ENCODE measurements around the gene PINLYP. TPM values are rescaled to one million over a fixed set of nuclear protein-coding genes. Genes with fewer than 3 reads are reported as not detected.
A peak's percentile ranks its signal among the peaks of the same experiment; 100 is the strongest.

Gene PINLYP
- total RNA-seq, 1 experiment from 2014 or later, result 11.9 TPM

GRCh38 chr19:43525836-43526771 lies 49.5 kb upstream of the PINLYP start:
- H2BK12ac ChIP-seq (ENCODE audit: insufficient read length, low read depth, low read length), result no peak overlapping the region
- DNase-seq, result peak; percentile 40

More at GRCh38 chr19:43525836-43526771, 49.5 kb upstream of the PINLYP start:
- Histone ChIP-seq H4K8ac (replicated peaks; ENCODE audit: insufficient read length, low read depth, low read length) (no peak overlapping the region), H3K79me1 (ENCODE audit: insufficient read depth, low read depth, low read length, poor library complexity, severe bottlenecking) (no peaks in the 10 kb centered on the region), H2AFZ (ENCODE audit: low read length) (no peak overlapping the region), H4K5ac (ENCODE audit: insufficient read length, low read depth, low read length) (no peak overlapping the region), H4K20me1 (ENCODE audit: control insufficient read depth, insufficient read depth, insufficient read length) (peaks cover 4% of the 10 kb centered on the region), H2BK15ac (ENCODE audit: low read depth, low read length) (no peak overlapping the region), H3K23ac (ENCODE audit: insufficient read length, low read depth, low read length) (no peak overlapping the region), H3K18ac (ENCODE audit: insufficient read length, low read depth, low read length) (no peak overlapping the region), H3K27ac (ENCODE audit: insufficient read length, low read depth, low read length) (no peak overlapping the region), H3K4me2 (ENCODE audit: insufficient read depth, insufficient read length, low read length) (peak overlapping the region; percentile 86), H3K27me3 (ENCODE audit: insufficient read depth, low read length) (peaks cover 3% of the 10 kb centered on the region; the same call in 1 of the 2 replicates), H3K14ac (ENCODE audit: insufficient read depth, low read length) (no peak overlapping the region), H3K4ac (ENCODE audit: low read depth, low read length) (no peak overlapping the region), H2BK20ac (ENCODE audit: low read depth, low read length, poor library complexity, severe bottlenecking) (no peak overlapping the region), H2AK5ac (ENCODE audit: insufficient read length, low read length) (no peak overlapping the region), H3K23me2 (ENCODE audit: insufficient read length, low read depth, low read length, poor library complexity, severe bottlenecking) (peaks cover 22% of the 10 kb centered on the region), H3K4me1 (ENCODE audit: insufficient read depth, low read length) (no peaks in the 10 kb centered on the region), H3K79me2 (ENCODE audit: insufficient read depth, low read length) (no peaks in the 10 kb centered on the region), H4K91ac (ENCODE audit: insufficient read length, low read depth, low read length) (no peak overlapping the region), H2BK120ac (ENCODE audit: low read depth, low read length, poor library complexity, severe bottlenecking) (no peak overlapping the region), H2BK5ac (ENCODE audit: insufficient read length, low read length) (no peak overlapping the region), H3K9ac (ENCODE audit: extremely low read depth, insufficient read length, low read length) (no peak overlapping the region), H3K56ac (ENCODE audit: insufficient read length, low read depth, low read length) (no peak overlapping the region), H3K9me3 (ENCODE audit: control insufficient read depth, low read depth, low read length) (no peaks in the 10 kb centered on the region), H3T11ph (ENCODE audit: low read length) (no peak overlapping the region)
- no CpG with 5 or more reads among the region's 26 CpGs for whole genome bisulfite sequencing (ENCODE audit: extremely low coverage, insufficient read length, low lambda C conversion rate)
- no peak overlapping the region for H3K27ac Mint-ChIP-seq
- H3K4me3 Mint-ChIP-seq, result peak overlapping the region; percentile 80 to 94
- no peaks in the 10 kb centered on the region for H3K36me3 Mint-ChIP-seq (ENCODE audit: insufficient read depth in 1 of 3, low read depth in 3 of 3)
- H3K27me3 Mint-ChIP-seq (ENCODE audit: low read depth), result peaks cover 38% of the 10 kb centered on the region
- no peak for TF ChIP-seq CTCF (conservative IDR thresholded peaks at IDR 0.05)
- H3K4me1 Mint-ChIP-seq, result peaks cover 15 to 20% of the 10 kb centered on the region in 2 experiments
- H3K9me3 Mint-ChIP-seq, result no peaks in the 10 kb centered on the region

Measured in H9 (cell line).